GM23338 (cell line): ENCODE results near the gene SREBF2.

Experiments used
- CREB1 ChIP-seq: fragments of 250-450 bp; sonication (Bioruptor Pico); IDR thresholded peaks from 2 replicates; pipeline ENCODE4 v1.5.0; 2020; ENCODE audit warnings: low read depth, mild to moderate bottlenecking, moderate library complexity
- CTCF ChIP-seq, 2 experiments: fragments of 200-600 bp in 1 of 2; sonication (generic) in 1 of 2; conservative IDR thresholded peaks; 2 replicates each; pipeline versions ENCODE4 v1.5.1 to v1.6.1; 2016 to 2017; ENCODE audit warnings: antibody characterized with exemption in 2 of 2, low read depth in 2 of 2, mild to moderate bottlenecking in 2 of 2, moderate library complexity in 1 of 2
- ETS1 ChIP-seq: IDR thresholded peaks from 2 replicates; pipeline ENCODE4 v1.6.1; 2016; ENCODE audit warnings: antibody characterized with exemption
- EZH2 ChIP-seq: fragments of 200-600 bp; sonication (generic); IDR thresholded peaks from one replicate; pipeline ENCODE4 v1.8.0; 2017; ENCODE audit warnings: antibody characterized with exemption, mild to moderate bottlenecking, low read depth; ENCODE audit not compliant: unreplicated experiment
- EZH2phosphoT487 ChIP-seq: fragments of 200-600 bp; sonication (generic); IDR thresholded peaks from one replicate; pipeline ENCODE4 v1.8.1; 2018; ENCODE audit warnings: antibody characterized with exemption; ENCODE audit not compliant: unreplicated experiment
- JUNB ChIP-seq: IDR thresholded peaks from one replicate; pipeline ENCODE4 v1.6.1; 2016; ENCODE audit warnings: antibody characterized with exemption; ENCODE audit not compliant: unreplicated experiment
- NANOG ChIP-seq: IDR thresholded peaks from 2 replicates; pipeline ENCODE4 v1.6.1; 2016; ENCODE audit warnings: antibody characterized with exemption, borderline replicate concordance
- POLR2AphosphoS5 ChIP-seq: IDR thresholded peaks from 2 replicates; pipeline ENCODE4 v1.6.1; 2016; ENCODE audit warnings: antibody characterized with exemption, low read depth
- STAT1 ChIP-seq: IDR thresholded peaks from one replicate; pipeline ENCODE4 v1.6.1; 2016; ENCODE audit warnings: antibody characterized with exemption; ENCODE audit not compliant: unreplicated experiment
- ZNF114 ChIP-seq: fragments of 250-450 bp; sonication (Bioruptor Pico); IDR thresholded peaks from 2 replicates; pipeline ENCODE4 v1.5.0; 2020; ENCODE audit warnings: mild to moderate bottlenecking, moderate library complexity
- ZNF331 ChIP-seq: fragments of 250-450 bp; sonication (Bioruptor Pico); IDR thresholded peaks from 2 replicates; pipeline ENCODE4 v1.5.0; 2020; ENCODE audit warnings: low read depth, mild to moderate bottlenecking, moderate library complexity
- ZNF462 ChIP-seq: fragments of 250-450 bp; sonication (Bioruptor Pico); IDR thresholded peaks from 2 replicates; pipeline ENCODE4 v1.5.0; 2020; ENCODE audit warnings: mild to moderate bottlenecking, moderate library complexity
- TF ChIP-seq, protein P1 (sequence below): IDR thresholded peaks from one replicate; pipeline ENCODE4 v1.6.1; 2018; ENCODE audit warnings: antibody characterized with exemption; ENCODE audit not compliant: unreplicated experiment

DNA sequence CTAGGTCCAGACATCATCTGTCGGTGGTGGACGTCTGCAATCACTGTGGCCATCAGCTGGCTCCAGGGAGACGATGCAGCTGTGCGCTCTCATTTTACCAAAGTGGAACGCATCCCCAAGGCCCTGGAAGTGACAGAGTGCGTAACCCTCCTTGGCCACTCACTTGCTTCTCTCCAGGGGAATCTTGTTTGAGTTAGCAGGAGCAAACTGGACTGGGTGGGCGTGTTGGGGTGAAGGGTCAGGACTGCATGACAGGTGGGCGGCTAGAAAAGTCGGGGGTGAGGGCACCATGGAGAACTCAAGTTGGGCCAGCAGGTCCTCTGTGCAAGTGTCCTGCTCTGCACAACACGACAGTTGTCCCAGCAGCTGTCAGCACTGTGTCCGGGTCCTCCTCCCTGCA lies 65.7 kb downstream of the SREBF2 start:
- no peak for TF ChIP-seq CTCF (conservative IDR thresholded peaks at IDR 0.05; ENCODE audit: low read depth in 2 of 2)
- TF ChIP-seq EZH2phosphoT487: no peak
- no peak for TF ChIP-seq POLR2AphosphoS5
- no peak for TF ChIP-seq EZH2
- no peak for TF ChIP-seq CREB1 (CRISPR knock-in tag)
- TF ChIP-seq JUNB: no peak
- TF ChIP-seq, protein P1, sequence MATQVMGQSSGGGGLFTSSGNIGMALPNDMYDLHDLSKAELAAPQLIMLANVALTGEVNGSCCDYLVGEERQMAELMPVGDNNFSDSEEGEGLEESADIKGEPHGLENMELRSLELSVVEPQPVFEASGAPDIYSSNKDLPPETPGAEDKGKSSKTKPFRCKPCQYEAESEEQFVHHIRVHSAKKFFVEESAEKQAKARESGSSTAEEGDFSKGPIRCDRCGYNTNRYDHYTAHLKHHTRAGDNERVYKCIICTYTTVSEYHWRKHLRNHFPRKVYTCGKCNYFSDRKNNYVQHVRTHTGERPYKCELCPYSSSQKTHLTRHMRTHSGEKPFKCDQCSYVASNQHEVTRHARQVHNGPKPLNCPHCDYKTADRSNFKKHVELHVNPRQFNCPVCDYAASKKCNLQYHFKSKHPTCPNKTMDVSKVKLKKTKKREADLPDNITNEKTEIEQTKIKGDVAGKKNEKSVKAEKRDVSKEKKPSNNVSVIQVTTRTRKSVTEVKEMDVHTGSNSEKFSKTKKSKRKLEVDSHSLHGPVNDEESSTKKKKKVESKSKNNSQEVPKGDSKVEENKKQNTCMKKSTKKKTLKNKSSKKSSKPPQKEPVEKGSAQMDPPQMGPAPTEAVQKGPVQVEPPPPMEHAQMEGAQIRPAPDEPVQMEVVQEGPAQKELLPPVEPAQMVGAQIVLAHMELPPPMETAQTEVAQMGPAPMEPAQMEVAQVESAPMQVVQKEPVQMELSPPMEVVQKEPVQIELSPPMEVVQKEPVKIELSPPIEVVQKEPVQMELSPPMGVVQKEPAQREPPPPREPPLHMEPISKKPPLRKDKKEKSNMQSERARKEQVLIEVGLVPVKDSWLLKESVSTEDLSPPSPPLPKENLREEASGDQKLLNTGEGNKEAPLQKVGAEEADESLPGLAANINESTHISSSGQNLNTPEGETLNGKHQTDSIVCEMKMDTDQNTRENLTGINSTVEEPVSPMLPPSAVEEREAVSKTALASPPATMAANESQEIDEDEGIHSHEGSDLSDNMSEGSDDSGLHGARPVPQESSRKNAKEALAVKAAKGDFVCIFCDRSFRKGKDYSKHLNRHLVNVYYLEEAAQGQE: no peak
- no peak for TF ChIP-seq STAT1
- TF ChIP-seq ZNF331 (CRISPR knock-in tag): no peak
- no peak for TF ChIP-seq ETS1
- no peak for TF ChIP-seq NANOG
- no peak for TF ChIP-seq ZNF462 (CRISPR knock-in tag)
- no peak for TF ChIP-seq ZNF114
